Measurements from ENCODE around the gene HPGD. TPM values are rescaled to one million over a fixed set of nuclear protein-coding genes. Genes with fewer than 3 reads are reported as not detected.

The HPGD gene
- total RNA-seq (ENCODE audit: low replicate concordance) = 0.60 TPM in 1 of 2 replicates, not detected in the other

GRCh38 chr4:174522183-174523024, at the start of gene HPGD:
HPGD (minus strand) TSS chr4:174522488; CDS start chr4:174522451, 37 bp downstream.

Other genes with a start within 250 kb of the HPGD start
- gene FBXO8, start 238.8 kb downstream of the HPGD start, total RNA-seq (ENCODE audit: low replicate concordance) = 23.9 and 47.9 TPM in 2 replicates
- 6.1 and 13.5 TPM in 2 replicates for gene CEP44, start 238.6 kb downstream of the HPGD start, total RNA-seq (ENCODE audit: low replicate concordance)

Data from smooth muscle cell of the coronary artery (primary cell).